ENCODE data around the gene SAXO1.

DNA sequence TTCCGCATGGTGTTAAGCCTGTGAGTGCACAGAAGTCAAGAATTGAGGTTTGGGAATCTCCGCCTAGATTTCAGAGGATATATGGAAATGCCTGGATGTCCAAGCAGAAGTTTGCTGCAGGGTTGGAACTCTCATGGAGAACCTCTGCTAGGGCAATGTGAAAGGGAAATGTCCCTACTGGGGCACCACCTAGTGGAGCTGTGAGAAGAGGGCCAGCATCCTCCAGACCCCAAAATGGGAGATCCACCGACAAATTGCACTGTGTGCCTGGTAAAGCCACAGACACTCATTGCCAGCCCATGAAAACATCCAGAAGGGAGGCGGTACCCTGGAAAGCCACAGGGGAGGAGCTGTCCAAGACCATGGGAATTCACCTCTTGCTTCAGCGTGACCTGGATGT lies 3.6 kb upstream of the SAXO1 start:
- TF ChIP-seq, protein P1, sequence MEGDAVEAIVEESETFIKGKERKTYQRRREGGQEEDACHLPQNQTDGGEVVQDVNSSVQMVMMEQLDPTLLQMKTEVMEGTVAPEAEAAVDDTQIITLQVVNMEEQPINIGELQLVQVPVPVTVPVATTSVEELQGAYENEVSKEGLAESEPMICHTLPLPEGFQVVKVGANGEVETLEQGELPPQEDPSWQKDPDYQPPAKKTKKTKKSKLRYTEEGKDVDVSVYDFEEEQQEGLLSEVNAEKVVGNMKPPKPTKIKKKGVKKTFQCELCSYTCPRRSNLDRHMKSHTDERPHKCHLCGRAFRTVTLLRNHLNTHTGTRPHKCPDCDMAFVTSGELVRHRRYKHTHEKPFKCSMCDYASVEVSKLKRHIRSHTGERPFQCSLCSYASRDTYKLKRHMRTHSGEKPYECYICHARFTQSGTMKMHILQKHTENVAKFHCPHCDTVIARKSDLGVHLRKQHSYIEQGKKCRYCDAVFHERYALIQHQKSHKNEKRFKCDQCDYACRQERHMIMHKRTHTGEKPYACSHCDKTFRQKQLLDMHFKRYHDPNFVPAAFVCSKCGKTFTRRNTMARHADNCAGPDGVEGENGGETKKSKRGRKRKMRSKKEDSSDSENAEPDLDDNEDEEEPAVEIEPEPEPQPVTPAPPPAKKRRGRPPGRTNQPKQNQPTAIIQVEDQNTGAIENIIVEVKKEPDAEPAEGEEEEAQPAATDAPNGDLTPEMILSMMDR (IDR thresholded peaks at IDR 0.05), result no peak
- TF ChIP-seq POLR2AphosphoS5 (IDR thresholded peaks at IDR 0.05), result no peak
- no peak for TF ChIP-seq POLR2A (IDR thresholded peaks at IDR 0.05)

Measured in suprapubic skin (tissue), 4 donors.